ENCODE results near the gene PKIB.

The PKIB gene

GRCh38 chr6:122772724-122773415 is 162.7 kb downstream of the PKIB start:
- in situ Hi-C loops (cut with MboI; ENCODE audit: low sequenced_read_pairs) = no loop called here
